WTC11 (cell line): ENCODE data around the gene OPN1SW. TPM values are rescaled to one million over a fixed set of nuclear protein-coding genes. Genes with fewer than 3 reads are reported as not detected.

ENCODE experiments used
- ATAC-seq: fragments of 200-7000 bp; cut with Tn5 transposase; 2 replicates; pipeline ENCODE4 v1.10.0; 2021; ENCODE audit warnings: mild to moderate bottlenecking, moderate library complexity
- CTCF ChIA-PET: fragments of 300-600 bp; sonication (Branson Sonifier 250); formaldehyde crosslinking; loops from one replicate; lab custom pipeline; 2021; ENCODE audit warnings: antibody characterized with exemption; lab: Charles Lee
- POLR2A ChIA-PET: fragments of 350-600 bp; sonication (Branson Sonifier 250); formaldehyde crosslinking; loops from one replicate; lab custom pipeline; 2021; ENCODE audit warnings: antibody characterized with exemption; lab: Charles Lee
- DNase-seq: peaks from one replicate; pipeline ENCODE4 v3.0.0; 2021; ENCODE audit warnings: low spot score
- H3K27ac Mint-ChIP-seq: 2 replicates; pipeline ENCODE4 v1.8.0; 2021; ENCODE audit warnings: mixed read lengths
- H3K27me3 Mint-ChIP-seq: 2 replicates; pipeline ENCODE4 v1.8.0; 2021; ENCODE audit warnings: low read depth, mild to moderate bottlenecking, moderate library complexity, mixed read lengths
- H3K36me3 Mint-ChIP-seq: 2 replicates; pipeline ENCODE4 v1.8.0; 2021; ENCODE audit warnings: mixed read lengths
- H3K4me1 Mint-ChIP-seq: 2 replicates; pipeline ENCODE4 v1.8.0; 2022; ENCODE audit warnings: mixed read lengths
- H3K4me3 Mint-ChIP-seq: 2 replicates; pipeline ENCODE4 v1.8.0; 2021; ENCODE audit warnings: mild to moderate bottlenecking, moderate library complexity, mixed read lengths
- H3K9me3 Mint-ChIP-seq: 2 replicates; pipeline ENCODE4 v1.8.0; 2021; ENCODE audit warnings: mixed read lengths
- ATF1 ChIP-seq: sonication (generic); formaldehyde crosslinking; IDR thresholded peaks from 2 replicates; pipeline ENCODE4 v1.8.1; 2023; ENCODE audit warnings: mild to moderate bottlenecking, moderate library complexity, missing genetic modification reagents
- GRHL2 ChIP-seq: fragments of 250-450 bp; sonication (Bioruptor Pico); IDR thresholded peaks from 2 replicates; pipeline ENCODE4 v1.8.0; 2022; ENCODE audit warnings: mild to moderate bottlenecking, moderate library complexity; ENCODE audit not compliant: insufficient replicate concordance, severe bottlenecking
- JAZF1 ChIP-seq: fragments of 250-450 bp; sonication (Bioruptor Pico); IDR thresholded peaks from 2 replicates; pipeline ENCODE4 v1.9.0; 2021; ENCODE audit warnings: moderate library complexity, mild to moderate bottlenecking, inconsistent platforms
- NFATC4 ChIP-seq: fragments of 250-450 bp; sonication (Bioruptor Pico); IDR thresholded peaks from 2 replicates; pipeline ENCODE4 v1.9.0; 2021; ENCODE audit warnings: mild to moderate bottlenecking
- ZNF317 ChIP-seq: sonication (generic); formaldehyde crosslinking; IDR thresholded peaks from 2 replicates; pipeline ENCODE4 v1.8.1; 2023; ENCODE audit warnings: low read depth, mild to moderate bottlenecking, moderate library complexity, missing genetic modification reagents, borderline replicate concordance
- ZNF423 ChIP-seq: fragments of 250-450 bp; sonication (Bioruptor Pico); IDR thresholded peaks from 2 replicates; pipeline ENCODE4 v2.1.2; 2022; ENCODE audit warnings: mild to moderate bottlenecking, moderate library complexity
- total RNA-seq: library from RNA; stranded (reverse); gene quantifications from 3 replicates; pipeline ENCODE4 v1.2.3, GENCODE V29; 2021
- TF ChIP-seq, protein P1 (sequence below): sonication (generic); formaldehyde crosslinking; IDR thresholded peaks from 2 replicates; pipeline ENCODE4 v1.8.1; 2023; ENCODE audit warnings: mild to moderate bottlenecking, missing genetic modification reagents, moderate library complexity
- TF ChIP-seq, protein P2 (sequence below): sonication (generic); formaldehyde crosslinking; IDR thresholded peaks from 2 replicates; pipeline ENCODE4 v1.8.1; 2022; ENCODE audit warnings: mild to moderate bottlenecking, moderate library complexity, missing genetic modification reagents
- TF ChIP-seq, protein P3 (sequence below): sonication (generic); formaldehyde crosslinking; IDR thresholded peaks from 2 replicates; pipeline ENCODE4 v1.8.1; 2022; ENCODE audit warnings: mild to moderate bottlenecking, missing genetic modification reagents, moderate library complexity, borderline replicate concordance
- TF ChIP-seq, protein P4 (sequence below): fragments of 200-600 bp; IDR thresholded peaks from 2 replicates; pipeline ENCODE4 v1.8.0; 2022; ENCODE audit warnings: antibody characterized with exemption
- TF ChIP-seq, protein P5 (sequence below): fragments of 250-450 bp; sonication (Bioruptor Pico); IDR thresholded peaks from 2 replicates; pipeline ENCODE4 v1.9.0; 2021; ENCODE audit warnings: mild to moderate bottlenecking, borderline replicate concordance
- TF ChIP-seq, protein P6 (sequence below): fragments of 250-450 bp; sonication (Bioruptor Pico); IDR thresholded peaks from 2 replicates; pipeline ENCODE4 v1.9.0; 2021; ENCODE audit warnings: mild to moderate bottlenecking

OPN1SW gene
- total RNA-seq, 1 experiment from 2014 or later = not detected

DNA sequence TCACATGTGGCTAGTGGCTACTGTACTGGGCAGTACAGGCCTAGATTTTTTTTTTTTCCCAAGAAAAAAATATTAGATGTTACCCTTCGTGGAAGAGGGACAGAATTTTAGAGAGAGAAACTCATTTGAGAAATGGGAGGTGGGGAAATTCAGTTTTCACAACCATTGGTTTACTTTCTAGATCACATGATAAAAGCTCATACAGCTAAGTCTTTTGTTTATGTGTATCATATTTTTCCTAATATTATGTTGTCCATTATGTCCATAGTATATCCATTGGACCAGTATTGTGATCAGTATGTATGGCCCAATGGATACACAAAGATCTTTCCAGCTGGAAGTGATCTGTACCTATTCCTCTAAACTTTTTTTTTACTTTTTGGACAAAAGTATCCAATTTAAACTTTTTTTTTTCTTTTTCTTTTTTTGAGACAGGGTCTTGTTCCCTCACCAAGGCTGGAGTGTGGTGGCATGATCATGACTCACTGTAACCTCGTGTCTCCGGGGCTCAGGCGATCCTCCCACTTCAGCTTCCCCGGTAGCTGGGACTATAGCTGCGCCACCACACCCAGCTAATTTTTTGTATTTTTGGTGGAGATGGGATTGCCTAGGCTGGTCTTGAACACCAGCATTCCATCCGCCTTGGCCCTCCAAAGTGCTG, 32.4 kb downstream of the OPN1SW start (continued):
- TF ChIP-seq, protein P1, sequence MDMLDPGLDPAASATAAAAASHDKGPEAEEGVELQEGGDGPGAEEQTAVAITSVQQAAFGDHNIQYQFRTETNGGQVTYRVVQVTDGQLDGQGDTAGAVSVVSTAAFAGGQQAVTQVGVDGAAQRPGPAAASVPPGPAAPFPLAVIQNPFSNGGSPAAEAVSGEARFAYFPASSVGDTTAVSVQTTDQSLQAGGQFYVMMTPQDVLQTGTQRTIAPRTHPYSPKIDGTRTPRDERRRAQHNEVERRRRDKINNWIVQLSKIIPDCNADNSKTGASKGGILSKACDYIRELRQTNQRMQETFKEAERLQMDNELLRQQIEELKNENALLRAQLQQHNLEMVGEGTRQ (CRISPR knock-in tag) = no peak
- TF ChIP-seq, protein P2, sequence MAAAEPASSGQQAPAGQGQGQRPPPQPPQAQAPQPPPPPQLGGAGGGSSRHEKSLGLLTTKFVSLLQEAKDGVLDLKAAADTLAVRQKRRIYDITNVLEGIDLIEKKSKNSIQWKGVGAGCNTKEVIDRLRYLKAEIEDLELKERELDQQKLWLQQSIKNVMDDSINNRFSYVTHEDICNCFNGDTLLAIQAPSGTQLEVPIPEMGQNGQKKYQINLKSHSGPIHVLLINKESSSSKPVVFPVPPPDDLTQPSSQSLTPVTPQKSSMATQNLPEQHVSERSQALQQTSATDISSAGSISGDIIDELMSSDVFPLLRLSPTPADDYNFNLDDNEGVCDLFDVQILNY (CRISPR knock-in tag) = no peak
- no peak for TF ChIP-seq JAZF1

DNA sequence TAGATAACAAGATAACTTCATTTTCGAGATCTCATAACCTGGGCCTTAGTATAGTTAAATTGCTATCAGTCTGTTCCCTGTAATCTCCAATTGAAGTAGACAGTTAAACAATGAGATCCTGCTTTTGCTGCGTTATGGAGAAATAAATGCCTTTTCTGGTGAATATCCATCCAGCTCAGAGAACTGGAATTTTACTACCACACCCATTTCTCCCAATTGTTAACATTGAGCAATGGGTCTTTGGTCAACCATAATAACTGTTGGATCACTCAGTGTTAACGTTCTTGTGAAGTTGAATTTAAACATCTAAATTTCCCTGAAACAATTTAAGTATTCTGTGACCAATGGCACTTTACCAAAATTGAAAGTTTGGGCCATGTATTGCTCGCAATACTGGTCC, 33.4 kb downstream of the OPN1SW start:
- Mint-ChIP-seq H3K9me3 (no peaks in the 10 kb centered on the region), H3K4me3 (no peak overlapping the region), H3K36me3 (peaks cover 9% of the 10 kb centered on the region; the same call in 1 of the 2 replicates), H3K27me3 (peaks cover 10% of the 10 kb centered on the region), H3K4me1 (peaks cover 22% of the 10 kb centered on the region), H3K27ac (no peak overlapping the region; the same call in 1 of the 2 replicates)
- ChIA-PET POLR2A (no interaction called here), CTCF (no interaction called here)
- ATAC-seq = no peak
- no peak for TF ChIP-seq ZNF317
- TF ChIP-seq NFATC4 (CRISPR knock-in tag) = no peak
- TF ChIP-seq, protein P3, sequence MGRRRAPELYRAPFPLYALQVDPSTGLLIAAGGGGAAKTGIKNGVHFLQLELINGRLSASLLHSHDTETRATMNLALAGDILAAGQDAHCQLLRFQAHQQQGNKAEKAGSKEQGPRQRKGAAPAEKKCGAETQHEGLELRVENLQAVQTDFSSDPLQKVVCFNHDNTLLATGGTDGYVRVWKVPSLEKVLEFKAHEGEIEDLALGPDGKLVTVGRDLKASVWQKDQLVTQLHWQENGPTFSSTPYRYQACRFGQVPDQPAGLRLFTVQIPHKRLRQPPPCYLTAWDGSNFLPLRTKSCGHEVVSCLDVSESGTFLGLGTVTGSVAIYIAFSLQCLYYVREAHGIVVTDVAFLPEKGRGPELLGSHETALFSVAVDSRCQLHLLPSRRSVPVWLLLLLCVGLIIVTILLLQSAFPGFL (CRISPR knock-in tag) = no peak
- no peak for DNase-seq

DNA sequence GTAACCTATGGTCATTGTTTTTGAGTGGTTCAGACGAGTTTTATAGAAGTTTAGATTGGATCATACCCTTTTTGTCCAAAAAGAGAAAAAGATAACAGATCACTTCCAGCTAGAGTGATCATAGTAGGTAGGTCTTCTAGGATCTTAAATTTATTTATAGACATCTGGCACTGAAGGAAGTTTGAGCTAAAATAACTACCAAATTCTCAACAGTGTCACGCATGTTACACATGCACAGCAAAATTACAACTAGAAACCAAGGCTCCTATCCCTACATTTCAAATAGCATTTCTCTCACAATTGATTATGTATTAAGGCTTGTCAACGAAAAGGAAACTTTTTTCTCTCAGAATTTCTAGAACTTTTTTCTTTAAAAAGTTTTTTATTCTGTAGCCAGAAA, 34.1 kb downstream of the OPN1SW start:
- ChIA-PET CTCF (no interaction called here), POLR2A (no interaction called here)
- no peak for ATAC-seq
- peaks cover 22% of the 10 kb centered on the region for H3K4me1 Mint-ChIP-seq
- no peaks in the 10 kb centered on the region for H3K9me3 Mint-ChIP-seq
- H3K4me3 Mint-ChIP-seq = peak overlapping the region; percentile 35; the same call in 1 of the 2 replicates
- H3K27ac Mint-ChIP-seq = no peak overlapping the region
- peaks cover 10% of the 10 kb centered on the region for H3K27me3 Mint-ChIP-seq
- peaks cover 9% of the 10 kb centered on the region; the same call in 1 of the 2 replicates for H3K36me3 Mint-ChIP-seq
- TF ChIP-seq ZNF423 (CRISPR knock-in tag) (no peak), JAZF1 (no peak), GRHL2 (no peak)
- TF ChIP-seq, protein P4, sequence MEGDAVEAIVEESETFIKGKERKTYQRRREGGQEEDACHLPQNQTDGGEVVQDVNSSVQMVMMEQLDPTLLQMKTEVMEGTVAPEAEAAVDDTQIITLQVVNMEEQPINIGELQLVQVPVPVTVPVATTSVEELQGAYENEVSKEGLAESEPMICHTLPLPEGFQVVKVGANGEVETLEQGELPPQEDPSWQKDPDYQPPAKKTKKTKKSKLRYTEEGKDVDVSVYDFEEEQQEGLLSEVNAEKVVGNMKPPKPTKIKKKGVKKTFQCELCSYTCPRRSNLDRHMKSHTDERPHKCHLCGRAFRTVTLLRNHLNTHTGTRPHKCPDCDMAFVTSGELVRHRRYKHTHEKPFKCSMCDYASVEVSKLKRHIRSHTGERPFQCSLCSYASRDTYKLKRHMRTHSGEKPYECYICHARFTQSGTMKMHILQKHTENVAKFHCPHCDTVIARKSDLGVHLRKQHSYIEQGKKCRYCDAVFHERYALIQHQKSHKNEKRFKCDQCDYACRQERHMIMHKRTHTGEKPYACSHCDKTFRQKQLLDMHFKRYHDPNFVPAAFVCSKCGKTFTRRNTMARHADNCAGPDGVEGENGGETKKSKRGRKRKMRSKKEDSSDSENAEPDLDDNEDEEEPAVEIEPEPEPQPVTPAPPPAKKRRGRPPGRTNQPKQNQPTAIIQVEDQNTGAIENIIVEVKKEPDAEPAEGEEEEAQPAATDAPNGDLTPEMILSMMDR = no peak
- TF ChIP-seq, protein P5, sequence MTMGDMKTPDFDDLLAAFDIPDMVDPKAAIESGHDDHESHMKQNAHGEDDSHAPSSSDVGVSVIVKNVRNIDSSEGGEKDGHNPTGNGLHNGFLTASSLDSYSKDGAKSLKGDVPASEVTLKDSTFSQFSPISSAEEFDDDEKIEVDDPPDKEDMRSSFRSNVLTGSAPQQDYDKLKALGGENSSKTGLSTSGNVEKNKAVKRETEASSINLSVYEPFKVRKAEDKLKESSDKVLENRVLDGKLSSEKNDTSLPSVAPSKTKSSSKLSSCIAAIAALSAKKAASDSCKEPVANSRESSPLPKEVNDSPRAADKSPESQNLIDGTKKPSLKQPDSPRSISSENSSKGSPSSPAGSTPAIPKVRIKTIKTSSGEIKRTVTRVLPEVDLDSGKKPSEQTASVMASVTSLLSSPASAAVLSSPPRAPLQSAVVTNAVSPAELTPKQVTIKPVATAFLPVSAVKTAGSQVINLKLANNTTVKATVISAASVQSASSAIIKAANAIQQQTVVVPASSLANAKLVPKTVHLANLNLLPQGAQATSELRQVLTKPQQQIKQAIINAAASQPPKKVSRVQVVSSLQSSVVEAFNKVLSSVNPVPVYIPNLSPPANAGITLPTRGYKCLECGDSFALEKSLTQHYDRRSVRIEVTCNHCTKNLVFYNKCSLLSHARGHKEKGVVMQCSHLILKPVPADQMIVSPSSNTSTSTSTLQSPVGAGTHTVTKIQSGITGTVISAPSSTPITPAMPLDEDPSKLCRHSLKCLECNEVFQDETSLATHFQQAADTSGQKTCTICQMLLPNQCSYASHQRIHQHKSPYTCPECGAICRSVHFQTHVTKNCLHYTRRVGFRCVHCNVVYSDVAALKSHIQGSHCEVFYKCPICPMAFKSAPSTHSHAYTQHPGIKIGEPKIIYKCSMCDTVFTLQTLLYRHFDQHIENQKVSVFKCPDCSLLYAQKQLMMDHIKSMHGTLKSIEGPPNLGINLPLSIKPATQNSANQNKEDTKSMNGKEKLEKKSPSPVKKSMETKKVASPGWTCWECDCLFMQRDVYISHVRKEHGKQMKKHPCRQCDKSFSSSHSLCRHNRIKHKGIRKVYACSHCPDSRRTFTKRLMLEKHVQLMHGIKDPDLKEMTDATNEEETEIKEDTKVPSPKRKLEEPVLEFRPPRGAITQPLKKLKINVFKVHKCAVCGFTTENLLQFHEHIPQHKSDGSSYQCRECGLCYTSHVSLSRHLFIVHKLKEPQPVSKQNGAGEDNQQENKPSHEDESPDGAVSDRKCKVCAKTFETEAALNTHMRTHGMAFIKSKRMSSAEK = no peak
- DNase-seq = no peak

DNA sequence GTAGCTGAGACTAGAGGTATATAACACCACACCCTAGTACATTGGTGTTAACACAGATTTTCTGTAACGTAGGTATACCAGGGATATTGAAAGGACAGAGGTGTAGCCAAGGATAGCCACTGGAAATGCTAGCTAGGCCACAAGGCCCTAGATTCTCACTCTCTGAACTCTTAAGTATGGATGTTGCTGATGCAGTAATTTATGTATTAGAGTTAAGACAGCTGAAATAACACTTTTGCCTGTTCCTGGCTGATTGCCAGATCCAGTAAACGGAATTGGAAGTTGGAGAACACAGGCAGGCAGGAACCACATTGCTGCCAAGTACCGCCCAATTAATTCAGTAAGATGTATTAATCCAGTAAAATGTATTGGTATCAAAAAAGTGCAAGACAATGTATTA, 34.6 kb downstream of the OPN1SW start:
- peaks cover 10% of the 10 kb centered on the region for H3K27me3 Mint-ChIP-seq
- H3K27ac Mint-ChIP-seq = no peak overlapping the region
- ATAC-seq (no peak), DNase-seq (no peak)
- peaks cover 8% of the 10 kb centered on the region; the same call in 1 of the 2 replicates for H3K36me3 Mint-ChIP-seq
- CTCF ChIA-PET = interaction anchor here (1.5 kb wide), 1 partner anchor 43 kb away, joined by 7 read pairs; no protein-coding TSS in a partner anchor
- H3K4me3 Mint-ChIP-seq = peak overlapping the region; percentile 35
- POLR2A ChIA-PET = no interaction called here
- no peaks in the 10 kb centered on the region for H3K9me3 Mint-ChIP-seq
- H3K4me1 Mint-ChIP-seq = peaks cover 22% of the 10 kb centered on the region
- TF ChIP-seq, protein P6, sequence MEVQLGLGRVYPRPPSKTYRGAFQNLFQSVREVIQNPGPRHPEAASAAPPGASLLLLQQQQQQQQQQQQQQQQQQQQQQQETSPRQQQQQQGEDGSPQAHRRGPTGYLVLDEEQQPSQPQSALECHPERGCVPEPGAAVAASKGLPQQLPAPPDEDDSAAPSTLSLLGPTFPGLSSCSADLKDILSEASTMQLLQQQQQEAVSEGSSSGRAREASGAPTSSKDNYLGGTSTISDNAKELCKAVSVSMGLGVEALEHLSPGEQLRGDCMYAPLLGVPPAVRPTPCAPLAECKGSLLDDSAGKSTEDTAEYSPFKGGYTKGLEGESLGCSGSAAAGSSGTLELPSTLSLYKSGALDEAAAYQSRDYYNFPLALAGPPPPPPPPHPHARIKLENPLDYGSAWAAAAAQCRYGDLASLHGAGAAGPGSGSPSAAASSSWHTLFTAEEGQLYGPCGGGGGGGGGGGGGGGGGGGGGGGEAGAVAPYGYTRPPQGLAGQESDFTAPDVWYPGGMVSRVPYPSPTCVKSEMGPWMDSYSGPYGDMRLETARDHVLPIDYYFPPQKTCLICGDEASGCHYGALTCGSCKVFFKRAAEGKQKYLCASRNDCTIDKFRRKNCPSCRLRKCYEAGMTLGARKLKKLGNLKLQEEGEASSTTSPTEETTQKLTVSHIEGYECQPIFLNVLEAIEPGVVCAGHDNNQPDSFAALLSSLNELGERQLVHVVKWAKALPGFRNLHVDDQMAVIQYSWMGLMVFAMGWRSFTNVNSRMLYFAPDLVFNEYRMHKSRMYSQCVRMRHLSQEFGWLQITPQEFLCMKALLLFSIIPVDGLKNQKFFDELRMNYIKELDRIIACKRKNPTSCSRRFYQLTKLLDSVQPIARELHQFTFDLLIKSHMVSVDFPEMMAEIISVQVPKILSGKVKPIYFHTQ = no peak
- TF ChIP-seq ATF1 (CRISPR knock-in tag) = no peak
